Thyroid gland (tissue), 4 donors: Measurements from ENCODE around the gene LMTK2.

Experiments used
- CTCF ChIP-seq, 6 experiments: fragments of 200-600 bp in 3 of 6; fragments of 450-650 bp in 3 of 6; sonication (generic) in 3 of 6; IDR thresholded peaks; one replicate each; pipeline ENCODE4 v1.5.1; 2016 to 2019; ENCODE audit warnings: antibody characterized with exemption in 6 of 6, mild to moderate bottlenecking in 2 of 6, inconsistent platforms in 1 of 6, moderate library complexity in 1 of 6
- POLR2A ChIP-seq, 2 donors: fragments of 450-650 bp; IDR thresholded peaks; one replicate each; pipeline ENCODE4 v1.6.1; 2017; ENCODE audit warnings: antibody characterized with exemption in 2 of 2, mild to moderate bottlenecking in 2 of 2, moderate library complexity in 1 of 2

GRCh38 chr7:98203964-98204605 lies 97.4 kb downstream of the LMTK2 start:
- no peak for TF ChIP-seq CTCF (IDR thresholded peaks at IDR 0.05)
- TF ChIP-seq POLR2A (IDR thresholded peaks at IDR 0.05) = no peak
